Stimulated activated naive CD8-positive, alpha-beta T cell treated with anti-CD3 and anti-CD28 coated beads, Interleukin-15, amount 100 ng/mL, for 72 hours (primary cell): ENCODE data around the gene B3GNT7.
"Not testable (repeated sequence)": the region's sequence is repeated elsewhere in the genome, so short reads cannot be mapped to it uniquely, and the experiment has no call there.

Experiments used
- ATAC-seq: fragments of 150-1000 bp; cut with Tn5 transposase; 2 replicates; pipeline ENCODE4 v1.10.0; 2021; ENCODE audit warnings: mild to moderate bottlenecking, moderate library complexity
- DNase-seq, 2 donors: peaks; one replicate each; pipeline ENCODE4 v3.0.0; 2021 to 2022
- H3K27ac Mint-ChIP-seq, 2 donors: one replicate each; pipeline ENCODE4 v1.8.0; 2022; ENCODE audit warnings: mild to moderate bottlenecking in 2 of 2, mixed read lengths in 2 of 2, moderate library complexity in 2 of 2
- H3K27me3 Mint-ChIP-seq: one replicate; pipeline ENCODE4 v1.8.0; 2022; ENCODE audit warnings: mixed read lengths
- H3K4me1 Mint-ChIP-seq: one replicate; pipeline ENCODE4 v1.8.0; 2022; ENCODE audit warnings: mild to moderate bottlenecking, mixed read lengths
- H3K4me3 Mint-ChIP-seq, 2 donors: one replicate each; pipeline ENCODE4 v1.8.0; 2022; ENCODE audit warnings: mild to moderate bottlenecking in 2 of 2, mixed read lengths in 2 of 2, moderate library complexity in 1 of 2
- H3K9me3 Mint-ChIP-seq, 2 donors: one replicate each; pipeline ENCODE4 v1.8.0; 2022; ENCODE audit warnings: mixed read lengths in 2 of 2

Gene B3GNT7

DNA sequence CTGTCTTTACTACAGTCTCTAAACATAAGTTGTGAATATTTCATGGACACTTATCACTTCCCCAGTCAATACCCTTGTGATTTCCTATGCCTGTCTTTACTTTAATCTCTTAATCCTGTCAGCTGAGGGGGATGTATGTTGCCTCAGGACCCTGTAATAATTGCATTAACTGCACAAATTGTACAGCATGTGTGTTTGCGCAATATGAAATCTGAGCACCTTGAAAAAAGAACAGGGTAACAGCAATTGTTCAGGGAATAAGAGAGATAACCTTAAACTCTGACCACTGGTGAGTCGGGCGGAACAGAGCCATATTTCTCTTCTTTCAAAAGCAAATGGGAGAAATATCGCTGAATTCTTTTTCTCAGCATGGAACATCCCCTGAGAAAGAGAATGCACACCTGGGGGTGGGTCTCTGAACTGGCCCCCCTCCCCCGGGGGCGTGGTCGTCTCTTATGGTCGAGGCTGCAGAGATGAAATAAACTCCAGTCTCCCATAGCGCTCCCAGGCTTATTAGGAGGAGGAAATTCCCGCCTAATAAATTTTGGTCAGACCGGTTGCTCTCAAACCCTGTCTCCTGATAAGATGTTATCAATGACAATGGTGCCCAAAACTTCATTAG lies 19.4 kb upstream of the B3GNT7 start:
- not testable (repeated sequence) for H3K27ac Mint-ChIP-seq, DNase-seq, ATAC-seq, H3K4me3 Mint-ChIP-seq, H3K9me3 Mint-ChIP-seq, H3K27me3 Mint-ChIP-seq, H3K4me1 Mint-ChIP-seq

GRCh38 chr2:231376857-231377256 lies 18.7 kb upstream of the B3GNT7 start:
- no peak for ATAC-seq
- peak overlapping the region in 1 of 2 donors; percentile 94 for H3K27ac Mint-ChIP-seq

GRCh38 chr2:231378026-231378722 lies 17.3 kb upstream of the B3GNT7 start:
- no peak for DNase-seq
- peak overlapping the region in 1 of 2 donors; percentile 67 for H3K27ac Mint-ChIP-seq
- peak; percentile 31 for ATAC-seq
- no peak overlapping the region for H3K4me3 Mint-ChIP-seq
- no peaks in the 10 kb centered on the region for H3K9me3 Mint-ChIP-seq
- no peaks in the 10 kb centered on the region for H3K4me1 Mint-ChIP-seq
- no peaks in the 10 kb centered on the region for H3K27me3 Mint-ChIP-seq

More at GRCh38 chr2:231376857-231377256, 18.7 kb upstream of the B3GNT7 start:
- no peaks in the 10 kb centered on the region for H3K27me3 Mint-ChIP-seq
- DNase-seq, result no peak
- no peaks in the 10 kb centered on the region for H3K4me1 Mint-ChIP-seq
- no peaks in the 10 kb centered on the region for H3K9me3 Mint-ChIP-seq
- no peak overlapping the region for H3K4me3 Mint-ChIP-seq

DNA sequence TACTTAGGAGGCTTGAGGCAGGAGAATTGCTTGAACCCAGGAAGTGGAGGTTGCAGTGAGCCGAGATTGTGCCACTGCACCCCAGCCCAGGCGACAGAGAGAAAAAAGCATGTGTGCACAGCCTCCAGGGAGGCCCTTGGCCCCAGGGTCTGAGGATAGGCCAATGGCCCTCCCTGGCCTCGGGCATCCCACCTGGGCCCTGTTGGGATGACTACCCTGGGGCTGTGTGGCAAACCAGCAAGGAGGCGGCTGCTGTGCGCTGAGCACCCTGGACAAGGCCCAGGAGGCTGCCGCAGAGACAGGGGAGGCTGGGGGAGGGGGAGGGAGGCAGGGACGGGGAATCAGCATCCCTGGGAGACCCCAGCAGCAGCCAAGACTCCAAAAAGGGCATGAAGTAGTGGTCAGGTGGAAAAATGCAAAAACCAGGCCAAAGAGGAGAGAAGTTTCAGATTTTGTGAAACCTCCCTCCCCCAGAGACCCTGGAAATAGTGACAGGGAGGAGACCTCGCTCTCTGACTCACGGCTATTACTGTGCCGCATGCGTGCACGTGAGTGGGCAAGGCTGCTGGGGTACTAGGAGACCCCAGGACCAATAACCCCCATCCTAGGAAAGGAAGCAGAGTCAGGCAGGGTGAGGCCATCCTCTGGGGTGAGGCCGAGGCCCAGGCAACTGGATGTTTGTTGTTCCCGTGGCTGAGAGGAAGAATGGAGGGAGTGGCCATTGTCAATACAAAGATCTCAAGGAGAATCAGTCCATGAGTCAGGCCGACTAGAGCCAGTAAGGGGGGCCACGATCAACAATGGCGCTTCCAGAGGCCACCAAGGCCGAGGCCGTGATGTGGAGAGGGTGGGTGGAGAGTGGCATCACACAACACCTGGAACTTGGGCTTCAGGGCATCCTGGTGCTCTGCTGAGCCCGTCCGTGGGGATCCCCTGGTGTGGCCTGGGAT lies 16.0 kb upstream of the B3GNT7 start:
- no peaks in the 10 kb centered on the region for H3K4me1 Mint-ChIP-seq

DNA sequence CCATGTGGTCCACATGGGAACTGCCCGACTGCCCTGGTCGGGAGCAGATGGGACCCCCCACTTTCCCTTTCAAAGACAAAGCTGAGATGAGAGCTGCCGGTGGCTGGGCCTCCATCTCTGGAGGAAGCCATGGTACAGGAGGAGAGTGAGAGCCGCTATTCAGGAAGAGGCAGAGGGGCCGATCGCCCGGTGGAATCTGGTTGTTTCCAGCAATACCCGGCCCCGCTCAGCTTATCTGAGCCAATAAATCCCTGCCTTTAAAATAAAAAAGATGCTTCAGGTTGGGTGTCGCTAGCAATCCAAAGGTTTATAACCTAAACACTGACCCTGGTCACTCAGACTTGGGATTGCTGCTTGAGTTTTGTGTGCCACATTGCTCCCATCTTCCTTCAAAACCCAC lies 15.2 kb upstream of the B3GNT7 start:
- DNase-seq (no peak), ATAC-seq (no peak)
- H3K4me3 Mint-ChIP-seq, result no peak overlapping the region
- H3K9me3 Mint-ChIP-seq, result peaks cover 7 to 12% of the 10 kb centered on the region in 2 donors
- H3K27me3 Mint-ChIP-seq, result no peaks in the 10 kb centered on the region
- no peaks in the 10 kb centered on the region for H3K4me1 Mint-ChIP-seq
- H3K27ac Mint-ChIP-seq, result no peak overlapping the region

More for the DNA sequence above, 16.0 kb upstream of the B3GNT7 start:
- no peak for ATAC-seq
- Mint-ChIP-seq H3K4me3 (no peak overlapping the region), H3K9me3 (peaks cover 0 to 4% of the 10 kb centered on the region in 2 donors), H3K27me3 (no peaks in the 10 kb centered on the region), H3K27ac (no peak overlapping the region)
- no peak for DNase-seq

GRCh38 chr2:231380991-231381847 lies 14.3 kb upstream of the B3GNT7 start:
- Mint-ChIP-seq H3K27ac (no peak overlapping the region), H3K4me3 (no peak overlapping the region), H3K27me3 (no peaks in the 10 kb centered on the region), H3K9me3 (peaks cover 9 to 12% of the 10 kb centered on the region in 2 donors), H3K4me1 (no peaks in the 10 kb centered on the region)
- no peak for ATAC-seq
- DNase-seq, result no peak

GRCh38 chr2:231382116-231382515 lies 13.4 kb upstream of the B3GNT7 start:
- no peak overlapping the region for H3K4me3 Mint-ChIP-seq
- ATAC-seq, result no peak
- no peaks in the 10 kb centered on the region for H3K4me1 Mint-ChIP-seq

GRCh38 chr2:231383416-231384108 lies 11.9 kb upstream of the B3GNT7 start:
- no peak overlapping the region for H3K4me3 Mint-ChIP-seq
- no peak overlapping the region for H3K27ac Mint-ChIP-seq
- ATAC-seq (no peak), DNase-seq (no peak)
- H3K27me3 Mint-ChIP-seq, result no peaks in the 10 kb centered on the region
- no peaks in the 10 kb centered on the region for H3K4me1 Mint-ChIP-seq
- peaks cover 9 to 12% of the 10 kb centered on the region in 2 donors for H3K9me3 Mint-ChIP-seq

More at GRCh38 chr2:231382116-231382515, 13.4 kb upstream of the B3GNT7 start:
- no peak overlapping the region for H3K27ac Mint-ChIP-seq
- no peak for DNase-seq
- peaks cover 9 to 12% of the 10 kb centered on the region in 2 donors for H3K9me3 Mint-ChIP-seq
- no peaks in the 10 kb centered on the region for H3K27me3 Mint-ChIP-seq

- Mint-ChIP-seq H3K4me3 (no peak overlapping the region), H3K4me1 (no peaks in the 10 kb centered on the region), H3K27me3 (no peaks in the 10 kb centered on the region), H3K27ac (no peak overlapping the region), H3K9me3 (peaks cover 9 to 12% of the 10 kb centered on the region in 2 donors)
- ATAC-seq, result no peak
- DNase-seq, result no peak
Measured at GRCh38 chr2:231384109-231384435, 11.4 kb upstream of the B3GNT7 start.

- ATAC-seq (no peak), DNase-seq (no peak)
- H3K27ac Mint-ChIP-seq, result no peak overlapping the region
- H3K9me3 Mint-ChIP-seq, result peaks cover 9 to 12% of the 10 kb centered on the region in 2 donors
- H3K4me3 Mint-ChIP-seq, result no peak overlapping the region
- no peaks in the 10 kb centered on the region for H3K27me3 Mint-ChIP-seq
- H3K4me1 Mint-ChIP-seq, result no peaks in the 10 kb centered on the region
Measured at GRCh38 chr2:231384970-231385369, 10.5 kb upstream of the B3GNT7 start.

GRCh38 chr2:231385429-231385828 lies 10.1 kb upstream of the B3GNT7 start:
- ATAC-seq (no peak), DNase-seq (no peak)
- no peaks in the 10 kb centered on the region for H3K4me1 Mint-ChIP-seq
- no peak overlapping the region for H3K27ac Mint-ChIP-seq
- peaks cover 9 to 12% of the 10 kb centered on the region in 2 donors for H3K9me3 Mint-ChIP-seq
- no peak overlapping the region for H3K4me3 Mint-ChIP-seq
- H3K27me3 Mint-ChIP-seq, result no peaks in the 10 kb centered on the region

DNA sequence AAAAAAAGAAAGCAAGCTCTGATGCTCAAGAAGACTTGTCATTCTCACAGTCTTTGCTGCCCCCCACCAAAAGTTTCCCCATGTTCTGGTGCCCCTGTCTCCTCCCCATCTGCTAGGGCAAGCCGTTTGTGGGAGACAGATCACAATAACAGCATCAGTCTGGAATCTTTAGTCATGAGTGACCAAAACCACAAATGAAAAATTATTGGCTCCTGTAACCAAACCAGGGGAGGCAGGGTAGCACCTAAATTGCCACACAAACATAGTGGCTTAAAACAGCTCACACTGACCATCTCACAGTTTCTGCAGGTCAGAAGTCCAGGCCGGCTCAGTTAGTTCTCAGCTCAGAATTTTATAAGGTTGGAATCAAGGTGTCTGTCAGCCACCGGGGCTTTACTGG lies 9.1 kb upstream of the B3GNT7 start:
- H3K4me1 Mint-ChIP-seq, result peaks cover under 1% of the 10 kb centered on the region
- DNase-seq, result no peak
- no peak overlapping the region for H3K4me3 Mint-ChIP-seq

DNA sequence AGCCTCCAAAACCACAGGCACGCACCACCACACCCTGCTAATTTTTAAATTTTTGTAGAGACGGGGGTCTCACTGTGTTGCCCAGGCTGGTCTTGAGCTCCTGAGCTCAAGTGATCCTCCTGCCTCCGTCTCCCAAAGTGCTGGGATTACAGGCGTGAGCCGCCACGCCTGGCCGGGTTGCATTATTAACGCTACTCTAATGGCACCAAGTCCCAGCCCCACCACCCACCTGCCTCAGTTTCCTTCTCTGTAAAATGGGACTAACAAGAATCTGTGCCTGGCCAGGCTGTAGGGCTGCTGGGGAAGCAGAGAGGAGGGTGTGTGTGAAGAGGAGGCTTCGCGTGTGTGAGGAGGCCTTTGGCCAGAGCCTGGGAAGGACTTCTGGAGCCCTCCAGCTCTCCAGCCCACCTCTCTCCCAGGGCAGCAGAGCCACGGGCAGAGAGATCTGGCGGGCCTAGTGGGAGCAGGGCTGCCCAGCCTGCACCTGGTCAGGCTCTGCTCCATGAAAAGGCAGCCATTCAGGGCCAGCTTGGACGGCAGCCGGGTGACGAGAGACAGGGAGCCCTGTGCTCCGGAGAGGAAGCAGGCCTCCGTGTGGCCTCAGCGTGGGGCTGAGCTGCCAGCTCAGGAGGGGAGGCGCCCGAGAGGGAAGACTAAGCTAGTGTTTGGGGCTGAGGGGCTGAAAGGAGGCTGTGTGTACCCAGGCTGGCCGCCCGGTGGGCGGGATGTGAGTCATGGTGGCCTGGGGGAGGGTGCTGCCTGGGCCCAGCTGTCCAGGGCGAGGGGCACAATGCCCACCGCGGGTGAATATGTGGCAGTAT lies 7.4 kb upstream of the B3GNT7 start:
- DNase-seq (no peak), ATAC-seq (no peak)
- peaks cover 17% of the 10 kb centered on the region for H3K27me3 Mint-ChIP-seq
- H3K4me1 Mint-ChIP-seq, result peaks cover 12% of the 10 kb centered on the region
- H3K27ac Mint-ChIP-seq, result no peak overlapping the region
- peaks cover 9 to 12% of the 10 kb centered on the region in 2 donors for H3K9me3 Mint-ChIP-seq
- no peak overlapping the region for H3K4me3 Mint-ChIP-seq

More for the DNA sequence above, 9.1 kb upstream of the B3GNT7 start:
- Mint-ChIP-seq H3K9me3 (peaks cover 9 to 12% of the 10 kb centered on the region in 2 donors), H3K27ac (no peak overlapping the region), H3K27me3 (peaks cover 2% of the 10 kb centered on the region)
- no peak for ATAC-seq
